ENCODE results near the gene DGKQ. TPM values are rescaled to one million over a fixed set of nuclear protein-coding genes. Genes with fewer than 3 reads are reported as not detected.

Gene DGKQ
- total and polyA plus RNA-seq, 9 of the 15 experiments (the other 6 are each of a cell fraction or from before 2014, with no cell fraction given) = 0.17 to 22.0 (median 5.6) TPM

DNA sequence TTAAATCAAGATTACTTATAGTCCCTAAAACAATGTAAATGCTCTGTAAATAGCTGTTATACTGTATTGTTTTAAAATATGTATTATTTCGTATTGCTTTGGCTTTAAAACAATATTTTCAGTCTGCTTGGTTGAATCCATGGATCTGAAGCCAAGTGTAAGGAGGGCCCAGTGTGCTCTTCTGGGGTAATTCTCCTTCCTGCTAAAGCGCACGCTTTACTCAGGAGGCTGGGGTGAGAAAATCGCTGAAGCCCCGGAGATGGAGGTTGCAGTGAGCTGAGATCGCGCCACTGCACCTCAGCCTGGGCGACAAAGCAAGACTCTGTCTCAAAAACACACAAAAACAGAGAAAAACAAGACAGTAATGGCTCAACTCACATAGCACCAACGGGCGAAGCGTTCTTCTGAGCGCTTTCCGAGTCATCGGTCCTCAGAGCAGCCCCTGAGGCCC is 13.1 kb upstream of the DGKQ start (continued):
- TF ChIP-seq, protein P1, sequence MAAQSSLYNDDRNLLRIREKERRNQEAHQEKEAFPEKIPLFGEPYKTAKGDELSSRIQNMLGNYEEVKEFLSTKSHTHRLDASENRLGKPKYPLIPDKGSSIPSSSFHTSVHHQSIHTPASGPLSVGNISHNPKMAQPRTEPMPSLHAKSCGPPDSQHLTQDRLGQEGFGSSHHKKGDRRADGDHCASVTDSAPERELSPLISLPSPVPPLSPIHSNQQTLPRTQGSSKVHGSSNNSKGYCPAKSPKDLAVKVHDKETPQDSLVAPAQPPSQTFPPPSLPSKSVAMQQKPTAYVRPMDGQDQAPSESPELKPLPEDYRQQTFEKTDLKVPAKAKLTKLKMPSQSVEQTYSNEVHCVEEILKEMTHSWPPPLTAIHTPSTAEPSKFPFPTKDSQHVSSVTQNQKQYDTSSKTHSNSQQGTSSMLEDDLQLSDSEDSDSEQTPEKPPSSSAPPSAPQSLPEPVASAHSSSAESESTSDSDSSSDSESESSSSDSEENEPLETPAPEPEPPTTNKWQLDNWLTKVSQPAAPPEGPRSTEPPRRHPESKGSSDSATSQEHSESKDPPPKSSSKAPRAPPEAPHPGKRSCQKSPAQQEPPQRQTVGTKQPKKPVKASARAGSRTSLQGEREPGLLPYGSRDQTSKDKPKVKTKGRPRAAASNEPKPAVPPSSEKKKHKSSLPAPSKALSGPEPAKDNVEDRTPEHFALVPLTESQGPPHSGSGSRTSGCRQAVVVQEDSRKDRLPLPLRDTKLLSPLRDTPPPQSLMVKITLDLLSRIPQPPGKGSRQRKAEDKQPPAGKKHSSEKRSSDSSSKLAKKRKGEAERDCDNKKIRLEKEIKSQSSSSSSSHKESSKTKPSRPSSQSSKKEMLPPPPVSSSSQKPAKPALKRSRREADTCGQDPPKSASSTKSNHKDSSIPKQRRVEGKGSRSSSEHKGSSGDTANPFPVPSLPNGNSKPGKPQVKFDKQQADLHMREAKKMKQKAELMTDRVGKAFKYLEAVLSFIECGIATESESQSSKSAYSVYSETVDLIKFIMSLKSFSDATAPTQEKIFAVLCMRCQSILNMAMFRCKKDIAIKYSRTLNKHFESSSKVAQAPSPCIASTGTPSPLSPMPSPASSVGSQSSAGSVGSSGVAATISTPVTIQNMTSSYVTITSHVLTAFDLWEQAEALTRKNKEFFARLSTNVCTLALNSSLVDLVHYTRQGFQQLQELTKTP (IDR thresholded peaks at IDR 0.05; ENCODE audit: low read depth in 1 of 2, partially characterized antibody in 2 of 2) = peak in 1 of 2 experiments; percentile 28
- TF ChIP-seq, protein P2, sequence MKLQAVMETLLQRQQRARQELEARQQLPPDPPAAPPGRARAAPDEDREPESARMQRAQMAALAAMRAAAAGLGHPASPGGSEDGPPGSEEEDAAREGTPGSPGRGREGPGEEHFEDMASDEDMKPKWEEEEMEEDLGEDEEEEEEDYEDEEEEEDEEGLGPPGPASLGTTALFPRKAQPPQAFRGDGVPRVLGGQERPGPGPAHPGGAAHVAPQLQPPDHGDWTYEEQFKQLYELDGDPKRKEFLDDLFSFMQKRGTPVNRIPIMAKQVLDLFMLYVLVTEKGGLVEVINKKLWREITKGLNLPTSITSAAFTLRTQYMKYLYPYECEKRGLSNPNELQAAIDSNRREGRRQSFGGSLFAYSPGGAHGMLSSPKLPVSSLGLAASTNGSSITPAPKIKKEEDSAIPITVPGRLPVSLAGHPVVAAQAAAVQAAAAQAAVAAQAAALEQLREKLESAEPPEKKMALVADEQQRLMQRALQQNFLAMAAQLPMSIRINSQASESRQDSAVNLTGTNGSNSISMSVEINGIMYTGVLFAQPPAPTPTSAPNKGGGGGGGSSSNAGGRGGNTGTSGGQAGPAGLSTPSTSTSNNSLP (IDR thresholded peaks at IDR 0.05; ENCODE audit: borderline replicate concordance, low read depth, low read length) = no peak
- TF ChIP-seq CBX2 (IDR thresholded peaks at IDR 0.05; ENCODE audit: insufficient read depth, low read length, poor library complexity, severe bottlenecking) (no peak), RCOR1 (IDR thresholded peaks at IDR 0.05; ENCODE audit: borderline replicate concordance in 1 of 2, low read depth in 2 of 2, low read length in 2 of 2) (no peak), DLX4 (CRISPR knock-in tag; IDR thresholded peaks at IDR 0.05) (no peak), MTF1 (CRISPR knock-in tag; IDR thresholded peaks at IDR 0.05; ENCODE audit: borderline replicate concordance) (no peak), ZNF780A (CRISPR knock-in tag; IDR thresholded peaks at IDR 0.05) (no peak), SMARCA5 (IDR thresholded peaks at IDR 0.05) (no peak), NUFIP1 (IDR thresholded peaks at IDR 0.05; ENCODE audit: partially characterized antibody) (no peak), ZBED1 (IDR thresholded peaks at IDR 0.05) (no peak), RFX7 (CRISPR knock-in tag; IDR thresholded peaks at IDR 0.05) (no peak), E2F3 (CRISPR knock-in tag; IDR thresholded peaks at IDR 0.05) (no peak), TRIM28 (IDR thresholded peaks at IDR 0.05) (0 out of 2 replicates have a peak, but pooled peaks have one; percentile 32), SMARCA4 (IDR thresholded peaks at IDR 0.05) (0 out of 2 replicates have a peak, but pooled peaks have one; percentile 22), TAF9B (IDR thresholded peaks at IDR 0.05; ENCODE audit: partially characterized antibody) (no peak), C11orf30 (IDR thresholded peaks at IDR 0.05; ENCODE audit: low read depth) (no peak), GABPA (tag; conservative IDR thresholded peaks at IDR 0.05; ENCODE audit: low read depth) (no peak), ZNF696 (CRISPR knock-in tag; conservative IDR thresholded peaks at IDR 0.05) (no peak), RBM25 (IDR thresholded peaks at IDR 0.05; ENCODE audit: low read depth, low read length, severe bottlenecking) (no peak), GTF2E2 (tag; IDR thresholded peaks at IDR 0.05) (no peak), ZBTB8A (IDR thresholded peaks at IDR 0.05; ENCODE audit: partially characterized antibody) (no peak)
- TF ChIP-seq, protein P3, sequence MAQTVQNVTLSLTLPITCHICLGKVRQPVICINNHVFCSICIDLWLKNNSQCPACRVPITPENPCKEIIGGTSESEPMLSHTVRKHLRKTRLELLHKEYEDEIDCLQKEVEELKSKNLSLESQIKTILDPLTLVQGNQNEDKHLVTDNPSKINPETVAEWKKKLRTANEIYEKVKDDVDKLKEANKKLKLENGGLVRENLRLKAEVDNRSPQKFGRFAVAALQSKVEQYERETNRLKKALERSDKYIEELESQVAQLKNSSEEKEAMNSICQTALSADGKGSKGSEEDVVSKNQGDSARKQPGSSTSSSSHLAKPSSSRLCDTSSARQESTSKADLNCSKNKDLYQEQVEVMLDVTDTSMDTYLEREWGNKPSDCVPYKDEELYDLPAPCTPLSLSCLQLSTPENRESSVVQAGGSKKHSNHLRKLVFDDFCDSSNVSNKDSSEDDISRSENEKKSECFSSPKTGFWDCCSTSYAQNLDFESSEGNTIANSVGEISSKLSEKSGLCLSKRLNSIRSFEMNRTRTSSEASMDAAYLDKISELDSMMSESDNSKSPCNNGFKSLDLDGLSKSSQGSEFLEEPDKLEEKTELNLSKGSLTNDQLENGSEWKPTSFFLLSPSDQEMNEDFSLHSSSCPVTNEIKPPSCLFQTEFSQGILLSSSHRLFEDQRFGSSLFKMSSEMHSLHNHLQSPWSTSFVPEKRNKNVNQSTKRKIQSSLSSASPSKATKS (CRISPR knock-in tag; IDR thresholded peaks at IDR 0.05) = no peak
